CD14-positive monocyte (primary cell): ENCODE results near the gene PSKH1. TPM values are rescaled to one million over a fixed set of nuclear protein-coding genes. Genes with fewer than 3 reads are reported as not detected.
A peak's percentile ranks its signal among the peaks of the same experiment; 100 is the strongest.

Experiments
- DNase-seq, 3 donors: peaks; one replicate each; pipeline ENCODE4 v3.0.0-alpha.2; 2011 to 2022
- H2AFZ ChIP-seq: 2 replicates; pipeline ENCODE4 v1.6.0; 2012; ENCODE audit warnings: mild to moderate bottlenecking, low read depth, low read length, inconsistent platforms; ENCODE audit not compliant: insufficient read depth, poor library complexity, severe bottlenecking
- H3K27ac ChIP-seq, 2 donors: 1 replicate in 1 of 2; 2 replicates in 1 of 2; pipeline ENCODE4 v1.5.1; 2012 to 2013; ENCODE audit warnings: low read length in 2 of 2, control low read depth in 1 of 2, inconsistent platforms in 1 of 2, low read depth in 1 of 2, mild to moderate bottlenecking in 1 of 2
- H3K27me3 ChIP-seq, 2 donors: one replicate each; pipeline versions ENCODE4 v1.6.0 to v1.6.1; 2011 to 2013; ENCODE audit warnings: low read length in 2 of 2; ENCODE audit not compliant: control insufficient read depth in 2 of 2, insufficient read depth in 2 of 2
- H3K36me3 ChIP-seq, 2 donors: replicated peaks in 1 of 2; 1 replicate in 1 of 2; 2 replicates in 1 of 2; pipeline versions ENCODE4 v1.5.1 to v1.6.1; 2012 to 2013; ENCODE audit warnings: low read length in 2 of 2, control low read depth in 1 of 2, inconsistent platforms in 1 of 2, mild to moderate bottlenecking in 1 of 2; ENCODE audit not compliant: insufficient read depth in 2 of 2, control insufficient read depth in 1 of 2
- H3K4me1 ChIP-seq, 2 donors: 1 replicate in 1 of 2; 2 replicates in 1 of 2; pipeline versions ENCODE4 v1.5.1 to v1.6.1; 2012 to 2013; ENCODE audit warnings: low read length in 2 of 2, control low read depth in 1 of 2, inconsistent platforms in 1 of 2, mild to moderate bottlenecking in 1 of 2, moderate library complexity in 1 of 2; ENCODE audit not compliant: insufficient read depth in 2 of 2, control insufficient read depth in 1 of 2
- H3K4me2 ChIP-seq: replicated peaks from 2 replicates; pipeline ENCODE3; 2012; ENCODE audit warnings: low read length, moderate library complexity, mild to moderate bottlenecking; ENCODE audit not compliant: poor library complexity, severe bottlenecking; ENCODE audit errors: extremely low read depth
- H3K4me3 ChIP-seq, 3 experiments: fragments of 200-600 bp in 1 of 3; sonication (generic) in 1 of 3; replicated peaks in 1 of 3; 1 replicate in 2 of 3; 2 replicates in 1 of 3; pipeline ENCODE4 v1.5.1; 2011 to 2013; ENCODE audit warnings: low read length in 3 of 3, mild to moderate bottlenecking in 3 of 3, control low read depth in 2 of 3, low read depth in 2 of 3, inconsistent platforms in 1 of 3, moderate library complexity in 1 of 3
- H3K79me2 ChIP-seq: 2 replicates; pipeline ENCODE4 v1.6.0; 2012; ENCODE audit warnings: mild to moderate bottlenecking, control low read depth, inconsistent platforms, low read length, moderate library complexity; ENCODE audit not compliant: insufficient read depth
- H3K9ac ChIP-seq: 2 replicates; pipeline ENCODE4 v1.6.0; 2017; ENCODE audit warnings: low read length, mild to moderate bottlenecking; ENCODE audit not compliant: insufficient read depth, poor library complexity, severe bottlenecking
- H3K9me3 ChIP-seq, 2 donors: replicated peaks in 1 of 2; 1 replicate in 1 of 2; 2 replicates in 1 of 2; pipeline versions ENCODE4 v1.5.1 to v1.6.1; 2012 to 2013; ENCODE audit warnings: low read length in 2 of 2, control low read depth in 1 of 2; ENCODE audit not compliant: control insufficient read depth in 1 of 2, insufficient read depth in 1 of 2
- H4K20me1 ChIP-seq: 2 replicates; pipeline ENCODE4 v1.6.0; 2012; ENCODE audit warnings: mild to moderate bottlenecking, low read length, control low read depth, moderate library complexity; ENCODE audit not compliant: insufficient read depth
- H3K27ac Mint-ChIP-seq, 7 donors: one replicate each; pipeline ENCODE4 v1.8.0; 2020; ENCODE audit warnings: mild to moderate bottlenecking in 7 of 7, mixed read lengths in 7 of 7, moderate library complexity in 6 of 7, inconsistent platforms in 2 of 7
- H3K27me3 Mint-ChIP-seq, 3 donors: one replicate each; pipeline ENCODE4 v1.8.0; 2021 to 2022; ENCODE audit warnings: low read depth in 3 of 3, mild to moderate bottlenecking in 3 of 3, mixed read lengths in 3 of 3, moderate library complexity in 3 of 3, inconsistent platforms in 1 of 3
- H3K36me3 Mint-ChIP-seq, 2 donors: one replicate each; pipeline ENCODE4 v1.8.0; 2020; ENCODE audit warnings: mixed read lengths in 2 of 2, inconsistent platforms in 1 of 2, mild to moderate bottlenecking in 1 of 2
- H3K4me1 Mint-ChIP-seq: one replicate; pipeline ENCODE4 v1.8.0; 2020; ENCODE audit warnings: mild to moderate bottlenecking, mixed read lengths
- H3K4me3 Mint-ChIP-seq, 2 donors: one replicate each; pipeline ENCODE4 v1.8.0; 2020; ENCODE audit warnings: mild to moderate bottlenecking in 2 of 2, mixed read lengths in 2 of 2, moderate library complexity in 1 of 2
- H3K9me3 Mint-ChIP-seq, 7 donors: one replicate each; pipeline ENCODE4 v1.8.0; 2020 to 2022; ENCODE audit warnings: mixed read lengths in 7 of 7, mild to moderate bottlenecking in 6 of 7, moderate library complexity in 6 of 7, inconsistent platforms in 2 of 7
- WGBS: methylation state at CpG from one replicate; pipeline ENCODE4 v1.1.5; 2013; ENCODE audit warnings: missing lambda C conversion rate; ENCODE audit not compliant: insufficient coverage; 5-methylcytosine and 5-hydroxymethylcytosine counted together
- intact Hi-C, 2 donors: fragments of 100-400 bp; cut with micrococcal nuclease; formaldehyde crosslinking; loops; one replicate each; pipeline versions ENCODE4 v1.15.0 to v1.15.1; 2023
- polyA plus RNA-seq, 3 donors: library from polyadenylated mRNA; depleted of rRNA in 1 of 3; unstranded in 2 of 3; stranded (reverse) in 1 of 3; fragments of 300-500 nt in 2 of 3; fragments of >200 nt in 1 of 3; fragmentation: Illumina TruSeq in 2 of 3; gene quantifications; 1 replicate in 2 of 3; 2 replicates in 1 of 3; pipeline ENCODE4 v1.2.3, GENCODE V29; 2012 to 2021
- TF ChIP-seq, protein P1 (sequence below): fragments of 200-600 bp; IDR thresholded peaks from one replicate; pipeline ENCODE4 v1.8.0; 2022; ENCODE audit warnings: antibody characterized with exemption, mild to moderate bottlenecking

The PSKH1 gene
- polyA plus RNA-seq, 3 donors = 11.0 to 19.7 (median 16.8) TPM

- peaks cover 4 to 12% of the 10 kb centered on the region in 2 donors for H3K4me1 ChIP-seq
- H3K4me2 ChIP-seq = no peak overlapping the region
- no peaks in the 10 kb centered on the region for H3K27me3 ChIP-seq
- intact Hi-C loops = no loop called here
- no peak overlapping the region for H3K4me3 Mint-ChIP-seq
- peaks cover 0 to 2% (median 0%) of the 10 kb centered on the region in 7 donors for H3K9me3 Mint-ChIP-seq
- H2AFZ ChIP-seq = no peak overlapping the region
- peaks cover 14 to 20% of the 10 kb centered on the region in 2 donors for H3K36me3 ChIP-seq
- no peaks in the 10 kb centered on the region for H3K9me3 ChIP-seq
- H4K20me1 ChIP-seq = peaks cover 58% of the 10 kb centered on the region
- TF ChIP-seq, protein P1, sequence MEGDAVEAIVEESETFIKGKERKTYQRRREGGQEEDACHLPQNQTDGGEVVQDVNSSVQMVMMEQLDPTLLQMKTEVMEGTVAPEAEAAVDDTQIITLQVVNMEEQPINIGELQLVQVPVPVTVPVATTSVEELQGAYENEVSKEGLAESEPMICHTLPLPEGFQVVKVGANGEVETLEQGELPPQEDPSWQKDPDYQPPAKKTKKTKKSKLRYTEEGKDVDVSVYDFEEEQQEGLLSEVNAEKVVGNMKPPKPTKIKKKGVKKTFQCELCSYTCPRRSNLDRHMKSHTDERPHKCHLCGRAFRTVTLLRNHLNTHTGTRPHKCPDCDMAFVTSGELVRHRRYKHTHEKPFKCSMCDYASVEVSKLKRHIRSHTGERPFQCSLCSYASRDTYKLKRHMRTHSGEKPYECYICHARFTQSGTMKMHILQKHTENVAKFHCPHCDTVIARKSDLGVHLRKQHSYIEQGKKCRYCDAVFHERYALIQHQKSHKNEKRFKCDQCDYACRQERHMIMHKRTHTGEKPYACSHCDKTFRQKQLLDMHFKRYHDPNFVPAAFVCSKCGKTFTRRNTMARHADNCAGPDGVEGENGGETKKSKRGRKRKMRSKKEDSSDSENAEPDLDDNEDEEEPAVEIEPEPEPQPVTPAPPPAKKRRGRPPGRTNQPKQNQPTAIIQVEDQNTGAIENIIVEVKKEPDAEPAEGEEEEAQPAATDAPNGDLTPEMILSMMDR = no peak
- DNase-seq = no peak
- H3K27ac Mint-ChIP-seq = peak overlapping the region in 6 of 7 donors; percentile 68 to 92 (median 88)
- H3K36me3 Mint-ChIP-seq = peaks cover 16 to 17% of the 10 kb centered on the region in 2 donors
- H3K4me3 ChIP-seq = no peak overlapping the region
- peaks cover 26% of the 10 kb centered on the region for H3K4me1 Mint-ChIP-seq
- H3K9ac ChIP-seq = peak overlapping the region; percentile 0
- peak overlapping the region in 1 of 2 donors; percentile 66 for H3K27ac ChIP-seq
- H3K79me2 ChIP-seq = peaks cover 96% of the 10 kb centered on the region
- WGBS = 92% methylated on average over 4 of the region's 5 CpGs
- H3K27me3 Mint-ChIP-seq = no peaks in the 10 kb centered on the region
These were observed 36.0 kb upstream of the PSKH1 start for GRCh38 chr16:67856927-67857546.

DNA sequence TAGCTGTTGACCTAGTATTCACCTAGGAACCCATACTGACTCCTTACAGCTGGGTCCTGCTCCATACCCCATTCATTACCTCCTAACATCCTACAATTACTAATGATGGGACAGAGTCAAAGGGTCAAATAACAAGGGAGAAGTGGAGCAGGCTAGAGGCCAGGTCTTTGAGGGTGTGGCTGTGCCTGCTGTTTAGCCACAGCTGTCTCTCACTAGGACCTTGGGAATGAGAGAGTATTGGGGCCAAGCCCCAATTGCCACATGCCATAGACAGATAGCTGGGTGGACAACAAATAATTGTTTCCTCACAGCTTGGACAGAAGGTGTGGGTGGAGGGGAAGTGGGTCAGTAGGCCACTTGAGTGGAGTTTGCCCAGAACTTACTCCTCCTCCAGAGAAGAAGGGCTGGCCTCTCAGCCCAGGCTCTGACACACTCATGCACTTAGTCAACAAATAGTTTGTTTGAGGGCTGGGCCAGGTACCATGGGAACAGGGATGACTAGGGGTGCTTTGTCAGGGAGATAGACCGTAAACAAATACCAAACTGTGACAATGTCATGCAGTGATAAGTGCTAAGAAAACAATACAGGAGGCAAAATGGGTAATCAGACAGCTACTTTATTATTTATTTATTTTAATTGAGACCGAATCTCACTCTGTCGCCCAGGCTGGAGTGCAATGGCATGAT, 35.4 kb upstream of the PSKH1 start:
- peaks cover 26% of the 10 kb centered on the region for H3K4me1 Mint-ChIP-seq
- H3K36me3 Mint-ChIP-seq = peaks cover 16 to 21% of the 10 kb centered on the region in 2 donors
- Histone ChIP-seq H3K9ac (peak overlapping the region; percentile 0), H3K4me2 (no peak overlapping the region), H3K27ac (peak overlapping the region in 1 of 2 donors; percentile 66), H3K27me3 (no peaks in the 10 kb centered on the region), H4K20me1 (peaks cover 58% of the 10 kb centered on the region), H3K4me3 (no peak overlapping the region), H3K36me3 (peaks cover 14 to 26% of the 10 kb centered on the region in 2 donors), H3K4me1 (peaks cover 4 to 12% of the 10 kb centered on the region in 2 donors), H2AFZ (no peak overlapping the region), H3K9me3 (no peaks in the 10 kb centered on the region), H3K79me2 (peaks cover 96% of the 10 kb centered on the region)
- no peaks in the 10 kb centered on the region for H3K27me3 Mint-ChIP-seq
- peak overlapping the region; percentile 68 to 92 (median 87) for H3K27ac Mint-ChIP-seq
- peak in 2 of 3 donors; percentile 43 to 66 for DNase-seq
- TF ChIP-seq, protein P1 = no peak
- no CpG with 5 or more reads among the region's 3 CpGs for WGBS
- intact Hi-C loops = no loop called here
- no peak overlapping the region for H3K4me3 Mint-ChIP-seq
- H3K9me3 Mint-ChIP-seq = peaks cover 0 to 2% (median 0%) of the 10 kb centered on the region in 7 donors
